Activated CD8-positive, alpha-beta memory T cell treated with anti-CD3 and anti-CD28 coated beads, Interleukin-2, amount 50 U/mL, for 24 hours (primary cell): ENCODE results near the gene BBS1.

Experiments used
- DNase-seq: peaks from one replicate; pipeline ENCODE4 v3.0.0-alpha.2; 2020; ENCODE audit errors: extremely low read depth

Gene BBS1

DNA sequence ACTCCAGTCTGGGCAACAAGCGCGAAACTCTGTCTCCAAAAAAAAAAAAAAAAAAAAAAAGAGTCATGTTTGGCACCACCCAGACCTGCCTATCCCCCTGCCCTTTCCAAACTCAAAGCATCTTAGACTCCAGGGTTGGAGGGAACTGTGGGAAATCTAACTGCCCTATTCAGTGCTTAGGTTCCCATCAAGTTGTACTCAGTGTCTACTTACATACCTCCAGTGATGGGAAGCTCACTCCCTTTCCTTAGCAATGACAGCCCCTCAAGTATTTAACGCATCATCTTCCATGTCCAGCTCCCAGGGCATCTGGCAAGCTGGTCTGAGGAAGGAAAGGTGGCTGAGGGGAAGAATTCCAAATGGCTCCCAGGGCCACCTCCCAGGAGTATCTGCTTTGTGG, 39.3 kb downstream of the BBS1 start:
- no peak for DNase-seq

DNA sequence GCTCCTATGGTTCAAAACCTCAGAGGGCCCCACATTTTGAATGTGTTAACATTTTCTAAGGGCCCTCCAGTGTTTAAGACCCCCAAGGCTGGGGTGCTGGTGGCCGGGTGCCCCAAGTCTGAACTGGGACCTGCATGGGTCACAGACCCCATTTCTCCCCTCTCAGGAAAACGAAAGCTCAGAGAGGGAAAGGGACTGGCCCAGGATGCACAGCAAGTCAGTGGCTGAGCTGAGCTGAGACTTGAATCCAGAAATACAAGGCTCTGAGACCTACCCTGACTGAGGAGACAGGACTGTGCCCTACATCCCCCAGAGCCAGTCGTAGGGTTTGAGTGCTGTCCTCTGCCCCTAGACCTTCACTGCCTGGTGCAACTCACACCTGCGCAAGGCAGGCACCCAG, 40.5 kb downstream of the BBS1 start:
- DNase-seq: no peak

DNA sequence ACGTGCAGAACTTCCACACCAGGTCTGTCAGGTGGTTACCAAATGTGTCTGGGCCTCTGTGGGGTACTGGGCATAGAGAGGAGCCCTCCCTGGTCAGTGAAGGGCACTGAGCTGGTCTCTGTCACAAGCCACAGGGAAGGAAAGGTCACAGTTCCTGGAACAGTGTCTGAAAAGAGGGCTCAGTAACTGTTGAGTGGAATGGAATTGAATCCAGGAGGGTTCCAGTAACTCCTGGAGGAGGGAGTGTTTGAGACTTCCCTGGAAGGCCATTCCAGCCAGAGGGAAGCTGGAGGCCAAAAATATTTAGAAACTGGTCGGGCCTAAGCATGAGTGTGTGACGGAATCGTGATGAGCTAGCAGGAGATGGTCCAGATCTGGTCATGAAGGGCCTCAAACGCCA, 44.2 kb downstream of the BBS1 start:
- no peak for DNase-seq

DNA sequence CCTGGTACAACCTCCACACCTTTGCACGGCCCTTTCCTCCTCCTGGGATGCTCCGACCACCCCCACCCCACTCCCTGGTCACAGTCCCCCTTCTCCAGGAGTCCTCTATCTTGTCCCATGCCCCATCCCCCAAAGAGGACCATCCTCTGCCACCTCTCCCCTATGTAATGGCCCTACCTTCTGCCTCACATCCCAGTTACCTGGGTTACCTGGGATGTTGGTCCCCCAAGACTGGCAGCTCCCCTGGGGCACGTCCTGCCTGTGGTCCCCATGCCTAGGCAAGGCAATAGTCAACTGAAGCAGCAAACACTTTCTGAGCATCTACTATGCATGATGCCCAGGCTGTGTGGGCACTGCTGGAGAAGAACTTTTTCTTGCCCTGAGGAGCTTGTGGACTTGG, 45.0 kb downstream of the BBS1 start:
- DNase-seq: no peak

DNA sequence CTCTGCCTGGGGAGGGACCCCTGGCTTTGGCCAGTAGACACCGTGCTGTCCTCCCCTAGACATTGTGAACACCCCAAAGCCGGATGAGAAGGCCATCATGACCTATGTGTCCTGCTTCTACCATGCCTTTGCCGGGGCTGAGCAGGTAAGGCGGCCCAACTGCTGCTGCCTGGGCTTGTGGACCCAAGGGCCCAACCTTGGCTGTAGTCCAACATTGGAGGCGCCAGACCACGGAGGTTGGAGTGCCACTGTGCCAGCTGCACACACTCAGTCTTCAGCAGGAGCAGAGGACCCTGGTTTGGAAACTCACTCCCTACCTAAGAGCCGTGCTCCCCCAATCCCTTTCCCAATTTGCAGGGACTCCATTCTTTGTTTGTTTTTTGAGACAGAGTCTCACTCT, 45.7 kb downstream of the BBS1 start:
- no peak for DNase-seq

DNA sequence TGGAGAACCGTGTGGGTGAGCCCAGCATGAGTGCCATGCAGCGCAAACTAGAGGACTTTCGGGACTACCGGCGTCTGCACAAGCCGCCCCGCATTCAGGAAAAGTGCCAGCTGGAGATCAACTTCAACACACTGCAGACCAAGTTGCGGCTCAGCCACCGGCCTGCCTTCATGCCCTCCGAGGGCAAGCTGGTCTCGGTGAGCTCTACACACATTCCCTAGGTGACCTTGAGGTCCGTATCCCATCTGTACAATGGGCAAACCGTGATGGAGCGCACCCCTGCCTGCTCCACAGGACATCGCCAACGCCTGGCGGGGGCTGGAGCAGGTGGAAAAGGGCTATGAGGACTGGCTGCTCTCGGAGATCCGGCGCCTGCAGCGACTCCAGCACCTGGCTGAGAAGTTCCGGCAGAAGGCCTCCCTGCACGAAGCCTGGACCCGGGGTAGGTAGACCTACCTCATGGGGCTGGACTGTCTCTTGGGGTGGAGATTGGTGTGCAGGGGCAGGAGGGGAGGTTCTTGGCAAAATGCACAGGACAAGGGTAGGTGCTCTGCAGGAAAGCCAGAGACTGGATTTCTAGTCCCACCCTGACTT, 47.4 kb downstream of the BBS1 start:
- no peak for DNase-seq

DNA sequence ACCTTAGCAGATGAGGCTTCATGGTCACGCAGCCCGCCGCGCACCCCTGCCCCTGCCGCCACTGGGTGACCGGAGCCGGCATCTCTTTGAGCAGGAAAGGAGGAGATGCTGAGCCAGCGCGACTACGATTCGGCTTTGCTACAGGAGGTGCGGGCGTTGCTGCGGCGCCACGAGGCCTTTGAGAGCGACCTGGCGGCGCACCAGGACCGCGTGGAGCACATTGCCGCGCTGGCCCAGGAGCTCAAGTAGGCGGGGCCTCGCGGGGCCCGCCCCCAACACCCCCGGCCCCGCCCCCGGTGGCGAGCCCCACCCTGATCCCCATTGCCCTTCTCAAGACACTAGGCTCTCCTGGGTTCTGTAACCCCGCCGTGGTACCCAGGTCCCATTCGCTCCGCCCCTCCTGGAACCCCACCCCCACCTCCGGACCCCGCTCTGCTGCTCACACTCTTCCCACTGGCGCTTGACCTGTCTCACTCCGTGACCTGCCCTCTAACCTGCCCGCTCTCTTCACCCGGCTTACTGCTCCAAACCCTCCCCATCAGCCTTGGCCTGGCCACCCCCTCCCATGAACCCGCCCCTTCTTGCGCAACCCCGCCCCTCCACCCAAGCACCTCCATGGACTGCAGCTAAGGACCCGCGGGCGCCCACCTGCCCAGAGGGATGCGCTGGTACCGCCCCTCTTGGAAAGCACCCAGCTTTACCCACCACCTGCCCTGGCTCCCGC, 48.9 kb downstream of the BBS1 start:
- DNase-seq: no peak

DNA sequence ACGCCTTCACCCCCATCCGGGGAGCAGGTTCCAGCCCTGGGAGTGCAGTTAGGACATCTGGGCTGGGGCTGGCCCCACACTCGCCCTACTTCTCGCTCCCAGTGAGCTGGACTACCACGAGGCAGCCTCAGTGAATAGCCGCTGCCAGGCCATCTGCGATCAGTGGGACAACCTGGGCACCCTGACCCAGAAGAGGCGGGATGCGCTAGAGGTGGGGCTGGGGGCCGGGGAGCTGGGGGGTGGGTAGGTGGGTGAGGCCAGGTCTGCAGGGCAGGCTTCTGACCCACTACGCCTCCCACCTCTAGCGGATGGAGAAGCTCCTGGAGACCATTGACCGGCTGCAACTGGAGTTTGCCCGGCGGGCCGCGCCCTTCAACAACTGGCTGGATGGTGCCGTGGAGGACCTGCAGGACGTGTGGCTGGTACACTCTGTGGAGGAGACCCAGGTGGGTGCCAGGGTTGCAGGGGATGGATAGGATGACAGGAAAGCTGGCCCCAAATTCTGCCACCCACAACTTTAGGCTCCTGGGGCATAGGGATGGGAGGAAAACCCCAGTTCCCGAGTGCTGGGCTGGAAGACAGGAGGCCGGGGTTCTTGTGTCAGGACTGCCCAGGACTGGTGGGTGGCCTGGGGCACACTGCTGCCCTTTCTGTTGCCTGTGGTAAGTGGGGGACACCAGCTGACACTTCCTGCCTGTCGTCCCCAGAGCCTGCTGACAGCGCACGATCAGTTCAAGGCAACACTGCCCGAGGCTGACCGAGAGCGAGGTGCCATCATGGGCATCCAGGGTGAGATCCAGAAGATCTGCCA, 49.6 kb downstream of the BBS1 start:
- DNase-seq: no peak

DNA sequence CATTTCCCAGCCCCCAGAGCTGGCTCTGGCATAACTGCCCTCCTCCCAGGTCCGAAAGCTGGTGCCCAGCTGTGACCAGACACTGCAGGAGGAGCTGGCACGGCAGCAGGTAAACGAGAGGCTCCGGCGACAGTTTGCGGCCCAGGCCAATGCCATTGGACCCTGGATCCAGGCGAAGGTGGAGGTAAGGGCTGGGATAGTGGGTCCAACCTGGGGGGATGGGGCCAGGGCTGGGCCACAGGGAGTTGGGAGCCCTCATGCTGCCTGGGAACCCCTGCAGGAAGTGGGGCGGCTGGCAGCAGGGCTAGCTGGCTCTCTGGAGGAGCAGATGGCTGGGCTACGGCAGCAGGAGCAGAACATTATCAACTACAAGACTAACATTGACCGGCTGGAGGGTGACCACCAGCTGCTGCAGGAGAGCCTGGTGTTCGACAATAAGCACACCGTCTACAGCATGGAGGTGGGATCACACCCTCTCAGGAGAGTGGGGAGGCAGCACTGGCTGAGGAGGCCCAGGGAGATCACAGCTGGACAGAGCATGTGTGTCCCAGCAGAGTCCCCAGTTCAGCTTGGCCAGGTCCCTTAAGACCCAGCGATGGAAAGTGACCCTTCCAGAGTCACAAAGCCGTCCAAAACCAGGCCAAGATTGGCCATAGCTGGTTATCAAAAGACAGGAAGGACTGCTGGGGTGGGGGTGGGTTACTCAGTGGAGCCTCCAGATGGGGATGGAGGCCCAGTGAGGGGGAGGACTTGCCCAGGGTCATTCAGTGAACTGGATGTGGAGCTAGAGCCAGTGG, 50.9 kb downstream of the BBS1 start:
- DNase-seq: no peak

DNA sequence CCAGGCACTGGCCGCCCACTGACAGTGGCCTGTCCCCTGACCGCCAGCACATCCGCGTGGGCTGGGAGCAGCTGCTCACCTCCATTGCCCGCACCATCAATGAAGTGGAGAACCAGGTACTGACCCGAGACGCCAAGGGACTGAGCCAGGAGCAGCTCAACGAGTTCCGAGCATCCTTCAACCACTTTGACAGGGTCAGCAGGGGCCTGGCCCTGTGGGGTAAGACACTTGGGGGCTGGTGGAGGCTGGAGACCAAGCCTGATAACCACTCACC, 51.5 kb downstream of the BBS1 start:
- DNase-seq: no peak

DNA sequence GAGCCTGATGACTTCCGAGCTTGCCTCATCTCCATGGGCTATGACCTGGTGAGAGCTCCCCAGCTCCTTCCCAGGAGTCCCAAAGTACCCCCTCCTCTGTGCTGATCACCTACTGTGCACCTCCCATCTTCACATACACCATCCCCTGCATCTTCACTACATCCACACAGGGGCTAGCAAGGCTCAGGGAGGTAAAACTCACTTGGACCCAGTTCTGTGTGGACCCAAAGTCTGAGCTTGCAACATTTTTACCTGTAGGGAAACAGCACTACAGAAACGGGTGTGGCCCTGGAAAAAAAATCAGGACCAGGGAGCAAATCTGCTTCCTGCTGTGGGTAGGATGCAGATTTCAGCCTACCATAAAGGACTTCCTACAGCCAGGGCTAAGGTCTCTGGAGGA, 51.8 kb downstream of the BBS1 start:
- DNase-seq: no peak

DNA sequence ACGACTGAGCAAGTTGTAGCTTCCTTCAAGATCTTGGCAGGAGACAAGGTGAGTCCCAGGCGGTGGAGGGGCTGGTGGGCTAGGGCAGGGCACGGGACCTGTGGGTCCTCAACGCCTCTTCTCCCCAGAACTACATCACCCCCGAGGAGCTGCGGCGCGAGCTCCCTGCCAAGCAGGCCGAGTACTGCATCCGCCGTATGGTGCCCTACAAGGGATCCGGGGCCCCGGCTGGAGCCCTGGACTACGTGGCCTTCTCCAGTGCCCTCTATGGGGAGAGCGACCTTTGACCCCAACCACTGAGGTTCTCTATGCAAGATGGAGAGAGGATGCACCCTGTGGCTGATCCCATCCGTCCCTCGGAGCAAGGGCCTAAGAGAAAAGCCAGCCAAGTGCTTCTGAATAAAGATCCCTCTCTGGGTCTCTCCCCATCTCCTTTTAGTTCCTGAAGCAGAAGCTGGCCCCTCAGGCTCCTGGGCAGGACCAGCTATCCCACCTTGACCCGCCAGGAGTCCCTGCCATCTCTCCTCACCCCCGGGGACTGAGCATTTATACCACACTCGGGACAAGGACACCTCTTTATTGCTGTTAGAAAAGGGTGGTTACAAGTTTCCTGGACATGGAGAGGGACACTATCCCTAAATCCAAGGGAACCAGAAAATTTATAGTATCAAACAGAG, 52.6 kb downstream of the BBS1 start:
- DNase-seq: no peak

DNA sequence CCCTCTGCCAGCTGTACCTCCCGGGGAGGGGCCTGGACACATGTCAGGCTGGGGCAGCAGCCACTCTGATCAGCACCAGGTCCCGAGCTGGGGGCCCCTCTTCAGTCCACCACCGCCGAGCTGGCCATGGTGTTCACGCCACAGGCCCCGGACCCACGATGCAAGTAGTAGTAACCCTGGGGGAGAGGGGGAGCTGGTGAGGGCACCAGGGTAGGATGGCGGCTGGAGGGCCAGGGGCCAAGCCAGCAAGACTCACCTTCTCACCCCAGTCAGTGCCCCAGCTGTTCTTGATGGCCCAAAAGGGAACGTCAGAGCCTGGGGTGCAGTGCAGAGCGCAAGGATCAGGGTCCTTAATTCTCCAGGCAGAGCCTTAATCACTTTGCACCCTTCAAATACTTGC, 53.4 kb downstream of the BBS1 start:
- DNase-seq: no peak

DNA sequence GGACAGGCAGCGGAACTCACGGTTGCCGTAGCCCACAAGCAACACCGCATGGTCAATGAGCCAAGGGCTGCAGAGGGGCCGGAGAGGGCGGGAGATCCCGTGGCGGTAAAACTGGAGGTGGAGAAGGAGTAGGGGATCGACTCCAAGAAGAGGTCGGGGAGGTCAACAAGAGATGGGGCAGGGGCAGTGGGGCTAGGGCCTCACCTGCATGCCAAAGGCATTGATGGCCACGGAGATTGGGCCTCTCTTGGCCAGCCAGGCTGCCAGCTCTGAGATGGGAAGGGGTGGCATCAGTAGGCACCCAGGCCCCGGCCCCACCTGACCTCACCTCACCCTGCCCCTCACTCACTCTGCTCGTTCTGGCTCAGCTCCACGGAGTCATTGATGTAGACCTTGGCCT, 54.1 kb downstream of the BBS1 start:
- no peak for DNase-seq

DNA sequence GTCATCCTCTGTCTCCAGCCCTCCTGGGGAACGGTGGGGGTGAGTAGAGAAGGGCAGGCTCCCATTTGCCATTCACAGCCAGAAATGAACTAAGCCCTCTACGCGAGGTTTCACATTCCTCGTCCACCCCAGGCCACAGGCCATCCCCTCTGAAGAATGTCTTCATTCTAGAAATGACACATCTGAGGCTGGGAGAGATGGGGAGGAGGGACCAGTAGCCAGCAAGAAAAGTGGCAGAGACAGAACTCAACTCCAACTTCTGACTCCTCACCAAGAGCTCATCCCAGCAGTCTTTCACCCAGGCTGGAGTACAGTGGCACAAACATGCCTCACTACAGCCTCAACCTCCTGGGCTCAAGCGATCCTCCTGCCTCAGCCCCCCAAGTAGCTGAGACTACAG, 54.5 kb downstream of the BBS1 start:
- no peak for DNase-seq

DNA sequence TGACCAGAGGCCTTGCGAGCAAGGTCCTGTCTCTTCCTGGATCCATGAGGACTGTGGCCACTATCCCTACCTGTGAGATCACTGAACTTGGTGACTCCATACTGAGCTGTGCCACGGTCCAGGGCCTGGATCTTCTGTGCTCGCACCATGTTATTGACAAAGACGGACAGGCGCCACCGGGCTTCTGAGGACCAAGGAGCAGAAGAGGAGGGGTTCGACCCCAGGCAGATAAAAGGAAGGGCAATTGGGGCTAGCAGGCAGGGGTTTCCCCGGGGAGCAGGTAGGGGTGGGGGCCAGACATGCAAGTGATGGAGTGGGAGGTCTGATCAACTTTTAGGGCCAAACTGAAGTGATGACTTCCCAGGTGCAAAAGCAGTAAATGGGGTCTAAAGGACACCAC, 55.8 kb downstream of the BBS1 start:
- DNase-seq: no peak

DNA sequence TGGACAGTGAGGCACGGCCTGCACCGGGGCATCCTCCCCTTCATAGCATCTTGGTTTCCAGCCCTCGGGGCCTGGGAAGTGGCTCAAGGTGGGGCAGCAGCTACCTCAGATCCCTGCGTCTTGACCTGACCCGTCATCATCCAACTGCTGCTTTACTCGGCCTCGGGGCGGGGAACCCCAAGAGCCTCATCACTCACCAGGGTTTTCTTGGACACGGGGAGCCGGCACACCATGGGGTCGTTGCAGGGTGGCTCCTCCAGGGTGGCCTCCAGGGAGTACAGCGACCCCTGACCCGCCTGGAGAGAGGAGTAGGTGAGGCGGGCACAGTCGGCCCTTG, 57.3 kb downstream of the BBS1 start:
- no peak for DNase-seq

DNA sequence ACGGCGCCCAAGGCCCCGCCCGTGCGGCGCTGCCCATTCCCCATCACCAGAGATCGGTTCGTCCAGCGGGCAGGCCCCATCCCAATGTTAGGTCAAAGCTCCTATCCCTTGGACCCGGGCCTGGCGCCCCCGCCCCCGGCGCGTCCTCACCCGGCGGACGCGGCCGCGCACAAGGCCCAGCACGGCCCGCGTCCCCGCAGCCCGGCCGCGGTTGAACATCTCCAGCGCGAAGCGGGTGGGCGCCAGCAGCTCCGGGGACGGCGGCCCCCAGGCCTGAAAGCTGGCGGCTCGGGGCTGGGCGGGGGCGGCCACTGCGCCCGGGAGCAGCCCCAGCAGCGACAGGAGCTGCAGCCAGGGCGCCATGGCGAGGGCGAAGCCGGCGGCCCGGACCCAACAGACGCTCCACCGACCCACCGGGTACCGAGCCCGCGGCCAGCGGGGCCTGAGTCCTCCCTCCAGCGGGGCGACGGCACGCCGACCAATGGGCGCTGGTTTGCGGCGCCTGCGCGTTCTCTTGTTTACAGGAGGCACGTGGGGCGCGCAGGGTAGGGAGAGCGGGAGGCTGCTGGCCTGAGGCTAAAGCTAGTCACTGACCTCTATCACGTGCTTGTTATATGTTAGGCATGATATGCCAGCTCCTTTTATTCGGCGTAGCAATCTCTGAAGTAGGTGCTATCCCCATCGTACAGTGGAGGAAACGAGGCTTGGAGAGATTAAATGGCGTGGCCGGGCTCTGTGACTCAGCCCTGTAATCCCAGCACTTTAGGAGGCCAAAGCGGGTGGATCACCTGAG, 57.9 kb downstream of the BBS1 start, which contains the start of gene CTSF:
Gene CTSF, minus strand, starts transcription at position 483 of the 793 bp plus-strand sequence. Its CDS starts 120 bp downstream, at position 363.
- no peak for DNase-seq

DNA sequence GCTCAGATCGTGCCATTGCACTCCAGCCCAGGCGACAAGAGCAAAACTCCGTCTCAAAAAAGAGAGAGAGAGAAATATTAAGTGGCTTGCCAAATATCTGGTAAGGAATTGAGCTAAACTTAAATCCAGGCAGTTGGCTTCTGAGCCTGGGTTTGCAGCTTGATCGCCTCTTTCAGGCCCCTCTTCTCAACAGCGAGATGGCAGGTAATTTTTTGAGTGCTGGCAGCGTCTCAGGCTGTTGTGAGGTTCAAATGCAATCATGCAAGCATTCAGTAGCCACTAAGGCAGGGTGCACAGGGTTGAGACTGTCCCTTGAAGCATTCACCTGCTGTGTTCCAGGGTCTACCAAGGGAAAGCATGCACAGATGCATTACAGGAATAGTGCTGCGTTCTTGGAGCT, 58.6 kb downstream of the BBS1 start:
- no peak for DNase-seq

DNA sequence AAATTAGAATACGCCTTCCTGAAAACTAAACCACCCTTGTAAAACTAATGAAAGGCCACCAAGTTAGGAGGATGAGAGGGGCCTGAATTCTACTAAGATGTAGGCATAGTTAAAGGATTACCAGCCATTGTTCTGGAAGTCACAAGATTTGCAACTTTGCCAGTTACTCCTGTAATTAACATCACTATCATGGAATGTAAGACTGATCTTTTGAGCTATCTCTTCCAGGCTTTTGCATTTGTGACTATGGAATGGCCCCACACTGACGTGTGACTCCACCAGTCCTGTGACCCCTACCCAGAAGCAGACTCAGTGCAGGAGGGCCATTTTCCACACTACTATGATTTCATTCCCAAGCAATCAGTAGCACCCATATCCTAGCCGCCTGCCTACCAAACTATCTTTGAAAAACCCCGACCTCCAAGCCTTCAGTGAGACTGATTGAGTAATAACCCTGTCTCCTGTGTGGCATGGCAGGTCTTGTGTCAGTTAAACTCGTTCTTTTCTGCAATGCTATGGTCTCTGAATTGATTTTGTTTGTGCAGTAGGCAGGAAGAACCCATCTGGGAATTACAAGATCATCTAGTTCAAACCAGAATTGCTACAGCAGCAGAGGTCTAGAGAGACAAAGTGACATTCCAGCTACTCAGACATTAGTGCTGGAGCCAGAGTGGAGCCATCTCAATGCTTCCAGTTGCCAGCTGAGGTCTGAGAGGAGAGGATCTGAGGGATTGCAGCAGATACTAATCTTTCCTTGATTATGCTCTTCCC, 59.8 kb downstream of the BBS1 start:
- DNase-seq: no peak

DNA sequence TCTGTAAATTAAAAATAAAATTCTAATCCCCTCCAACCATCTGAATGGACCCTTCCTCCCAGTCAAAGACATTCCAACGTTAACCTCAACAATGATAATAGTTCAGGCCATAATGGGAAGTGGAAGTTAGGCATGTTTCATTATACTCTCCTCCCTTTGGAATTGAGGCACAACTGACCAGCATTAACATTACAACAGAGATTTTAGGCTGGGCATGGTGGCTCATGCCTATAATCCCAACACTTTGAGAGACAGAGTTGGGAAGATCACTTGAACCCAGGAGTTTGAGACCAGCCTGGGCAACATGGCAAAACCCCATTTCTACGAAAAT, 60.4 kb downstream of the BBS1 start:
- no peak for DNase-seq
